GM21723 (cell line): Measurements from ENCODE around the gene ETV6.
A peak's percentile ranks its signal among the peaks of the same experiment; 100 is the strongest.

Source experiments
- ATAC-seq: cut with Tn5 transposase; IDR thresholded peaks from one replicate; pipeline ENCODE4 v1.9.1; 2021; ENCODE audit warnings: mild to moderate bottlenecking, moderate library complexity; ENCODE audit not compliant: unreplicated experiment

Gene ETV6

GRCh38 chr12:11713202-11713601, 63.7 kb downstream of the ETV6 start:
- ATAC-seq, result no peak

GRCh38 chr12:11714626-11715025, 65.2 kb downstream of the ETV6 start:
- ATAC-seq, result no peak

- no peak for ATAC-seq
Measured at GRCh38 chr12:11715621-11716020, 66.1 kb downstream of the ETV6 start.

- ATAC-seq, result no peak
Measured at GRCh38 chr12:11716794-11717518, 67.5 kb downstream of the ETV6 start.

- no peak for ATAC-seq
Measured at GRCh38 chr12:11717519-11717961, 68.1 kb downstream of the ETV6 start.

GRCh38 chr12:11718105-11718504, 68.6 kb downstream of the ETV6 start:
- ATAC-seq, result no peak

GRCh38 chr12:11718768-11719253, 69.3 kb downstream of the ETV6 start:
- ATAC-seq, result no peak

- ATAC-seq, result no peak
Measured at GRCh38 chr12:11719678-11720099, 70.2 kb downstream of the ETV6 start.

GRCh38 chr12:11722071-11722470, 72.6 kb downstream of the ETV6 start:
- ATAC-seq, result no peak

- no peak for ATAC-seq
Measured at GRCh38 chr12:11722578-11723138, 73.2 kb downstream of the ETV6 start.

- no peak for ATAC-seq
Measured at GRCh38 chr12:11723993-11724392, 74.5 kb downstream of the ETV6 start.

GRCh38 chr12:11724888-11725311, 75.4 kb downstream of the ETV6 start:
- ATAC-seq, result no peak

GRCh38 chr12:11725686-11726085, 76.2 kb downstream of the ETV6 start:
- ATAC-seq, result no peak

GRCh38 chr12:11726659-11727058, 77.2 kb downstream of the ETV6 start:
- ATAC-seq, result no peak

- ATAC-seq, result no peak
Measured at GRCh38 chr12:11727133-11727664, 77.7 kb downstream of the ETV6 start.

GRCh38 chr12:11728154-11728755, 78.8 kb downstream of the ETV6 start:
- no peak for ATAC-seq

GRCh38 chr12:11729008-11729407, 79.5 kb downstream of the ETV6 start:
- ATAC-seq, result peak; percentile 33

GRCh38 chr12:11729439-11730150, 80.1 kb downstream of the ETV6 start:
- ATAC-seq, result no peak

- ATAC-seq, result peak; percentile 41
Measured at GRCh38 chr12:11730299-11731041, 81.0 kb downstream of the ETV6 start.

- ATAC-seq, result no peak
Measured at GRCh38 chr12:11731042-11731357, 81.5 kb downstream of the ETV6 start.

- ATAC-seq, result no peak
Measured at GRCh38 chr12:11731455-11731854, 82.0 kb downstream of the ETV6 start.
